NCI-H2107 treated with DMSO at 0.1 percent for 48 hours (cell line): ENCODE data around the gene STXBP5L.
"Not testable (repeated sequence)": the region's sequence is repeated elsewhere in the genome, so short reads cannot be mapped to it uniquely, and the experiment has no call there.

Source experiments
- DNase-seq: peaks from one replicate; lab custom pipeline; 2025; ENCODE audit not compliant: unreplicated experiment; lab: John Stamatoyannopoulos, UW

The STXBP5L gene

DNA sequence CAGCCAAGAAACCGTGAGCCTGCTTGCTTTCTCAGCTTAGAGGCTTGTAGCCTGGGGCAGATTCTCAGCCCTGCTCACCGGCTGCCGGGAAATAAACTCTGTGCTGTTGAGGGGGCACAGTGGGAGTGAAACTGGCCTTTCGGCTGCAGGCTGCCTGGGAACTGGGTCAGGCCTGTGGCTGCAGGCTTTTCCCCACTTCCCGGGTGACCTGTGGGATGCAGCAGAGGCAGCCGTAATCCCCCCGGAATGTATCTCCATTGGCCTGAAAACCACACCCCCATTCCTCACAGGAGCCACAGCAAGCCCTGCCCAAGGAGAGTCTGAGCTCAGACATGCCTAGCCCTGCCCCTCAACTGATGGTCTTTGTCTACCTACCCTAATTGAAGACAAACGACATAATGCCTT, 110.9 kb downstream of the STXBP5L start:
- DNase-seq: no peak

DNA sequence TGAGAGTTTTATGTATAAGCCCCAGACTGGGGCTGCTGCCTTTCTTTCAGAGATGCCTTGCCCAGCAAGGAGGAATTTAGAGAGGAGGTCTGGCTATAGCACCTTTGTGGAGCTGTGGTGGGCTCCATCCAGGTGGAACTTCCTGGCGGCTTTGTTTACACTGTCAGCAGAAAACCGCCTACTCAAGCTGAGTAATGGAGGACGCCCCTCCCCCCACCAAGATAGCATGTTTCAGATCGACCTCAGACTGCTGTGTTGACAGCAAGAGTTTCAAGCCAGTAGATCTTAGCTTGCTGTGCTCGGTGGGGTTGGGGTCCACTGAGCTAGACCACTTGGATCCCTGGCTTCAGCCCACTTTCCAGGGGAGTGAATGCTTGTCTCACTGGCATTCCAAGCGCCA, 155.6 kb downstream of the STXBP5L start:
- DNase-seq: no peak

DNA sequence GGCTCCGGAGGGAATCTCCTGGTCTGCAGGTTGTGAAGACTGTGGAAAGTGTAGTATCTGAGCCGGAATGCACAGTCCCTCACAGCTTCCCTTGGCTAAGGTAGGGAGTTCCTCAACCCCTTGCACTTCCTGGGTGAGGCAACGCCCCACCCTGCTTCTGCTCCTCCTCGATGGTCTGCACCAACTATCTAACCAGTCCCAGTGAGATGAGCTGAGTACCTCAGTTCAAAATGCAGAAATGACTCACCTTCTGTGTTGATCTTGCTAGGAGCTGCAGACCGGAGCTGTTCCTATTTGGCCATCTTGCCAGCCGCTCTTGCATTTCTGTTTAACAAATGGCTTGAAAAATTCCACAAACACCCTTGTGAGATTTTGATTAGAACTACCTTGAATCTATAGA, 156.1 kb downstream of the STXBP5L start:
- no peak for DNase-seq

DNA sequence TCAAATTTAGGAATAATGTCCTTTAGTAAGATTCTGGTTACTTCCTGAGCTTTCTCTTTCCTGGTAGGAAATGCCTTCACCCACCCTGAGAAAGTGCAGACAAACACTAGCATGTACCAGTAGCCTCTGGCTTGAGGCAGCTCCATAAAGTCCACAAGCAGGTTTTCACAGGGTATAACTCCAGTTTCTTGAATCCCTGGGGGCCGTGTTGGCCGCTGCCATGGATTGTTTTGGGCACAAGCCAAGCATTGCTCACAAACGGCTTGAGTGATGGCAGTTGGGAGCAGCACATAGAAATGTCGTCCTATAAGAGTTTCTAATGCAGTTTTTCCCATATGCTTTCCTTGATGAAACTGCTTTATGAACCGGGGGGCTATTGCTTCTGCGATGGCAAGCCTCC, 164.1 kb downstream of the STXBP5L start:
- no peak for DNase-seq

DNA sequence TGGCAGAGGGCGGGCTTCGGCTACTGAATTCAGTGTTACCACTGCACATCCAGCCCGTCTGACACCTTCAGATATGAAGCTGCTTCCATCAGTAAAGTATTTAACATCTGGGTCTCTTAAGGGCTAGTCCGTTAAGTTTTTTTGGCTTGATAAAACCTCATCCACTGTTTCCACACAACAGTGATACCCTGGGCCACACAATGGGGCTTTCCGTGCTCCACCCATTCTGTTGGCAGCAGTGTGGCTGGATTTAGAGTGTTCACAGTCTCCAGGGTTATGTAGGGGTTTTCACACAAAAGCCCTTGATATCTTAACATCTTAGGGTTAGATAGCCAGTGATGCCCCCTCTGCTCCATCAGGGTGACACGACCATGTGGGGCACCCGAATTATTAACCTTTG, 165.0 kb downstream of the STXBP5L start:
- no peak for DNase-seq

DNA sequence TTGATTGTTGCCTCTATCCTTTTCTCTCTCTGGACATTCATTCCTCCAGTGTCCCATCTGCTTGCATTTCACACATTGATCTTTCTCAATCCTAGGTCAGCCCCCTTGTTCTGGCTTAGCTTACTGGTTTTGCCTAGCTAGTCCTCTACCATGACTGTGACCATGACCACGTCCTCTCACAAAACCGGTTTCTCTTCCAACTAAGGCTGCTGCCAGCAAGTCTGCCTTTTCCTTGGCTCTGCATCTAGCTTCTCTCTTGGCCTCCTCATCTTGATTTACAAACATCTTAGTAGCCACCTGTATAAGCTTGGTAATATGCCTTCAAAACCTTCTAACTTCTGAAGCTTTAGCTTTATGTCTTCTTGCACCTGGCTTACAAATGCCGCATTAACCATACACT, 167.2 kb downstream of the STXBP5L start:
- no peak for DNase-seq

DNA sequence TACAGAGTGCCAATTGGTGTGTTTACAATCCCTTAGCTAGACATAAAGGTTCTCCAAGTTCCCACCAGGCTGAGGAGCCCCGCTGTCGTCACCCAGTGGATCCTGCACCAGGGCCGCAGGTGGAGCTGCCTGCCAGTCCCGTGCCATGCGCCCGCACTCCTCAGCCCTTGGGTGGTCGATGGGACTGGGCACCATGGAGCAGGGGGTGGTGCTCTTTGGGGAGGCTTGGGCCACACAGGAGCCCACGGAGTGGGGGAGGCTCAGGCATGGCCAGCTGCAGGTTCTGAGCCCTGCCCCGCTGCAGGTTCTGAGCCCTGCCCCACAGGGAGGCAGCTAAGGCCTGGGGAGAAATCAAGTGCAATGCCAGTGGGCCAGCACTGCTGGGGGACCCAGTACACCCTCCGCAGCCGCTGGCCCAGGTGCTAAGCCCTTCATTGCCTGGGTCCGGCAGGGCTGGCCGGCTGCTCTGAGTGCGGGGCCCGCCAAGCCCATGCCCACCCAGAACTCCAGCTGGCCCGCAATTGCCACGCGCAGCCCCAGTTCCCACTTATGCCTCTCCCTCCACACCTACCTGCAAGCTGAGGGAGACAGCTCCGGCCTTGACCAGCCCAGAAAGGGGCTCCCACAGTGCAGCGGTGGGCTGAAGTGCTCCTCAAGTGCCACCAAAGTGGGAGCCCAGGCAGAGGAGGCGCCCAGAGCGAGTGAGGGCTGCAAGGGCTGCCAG, 170.5 kb downstream of the STXBP5L start:
- not testable (repeated sequence) for DNase-seq

DNA sequence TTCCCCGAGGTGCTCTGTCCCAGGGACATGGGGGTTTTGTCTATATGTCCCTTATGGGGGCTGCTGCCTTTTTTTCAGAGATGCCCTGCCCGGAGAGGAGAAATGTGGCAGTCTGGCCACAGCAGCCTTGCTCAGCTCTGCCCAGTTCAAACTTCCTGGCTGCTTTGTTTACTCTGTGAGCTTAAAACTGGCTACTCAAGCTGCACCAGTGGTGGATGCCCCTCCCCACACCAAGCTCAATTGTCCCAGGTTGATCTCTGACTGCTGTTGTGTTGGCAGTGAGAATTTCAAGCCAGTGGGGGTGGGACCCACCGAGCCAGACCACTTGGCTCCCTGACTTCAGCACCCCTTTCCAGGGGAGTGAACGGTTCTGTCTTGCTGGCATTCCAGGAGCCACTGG, 188.9 kb downstream of the STXBP5L start:
- no peak for DNase-seq

DNA sequence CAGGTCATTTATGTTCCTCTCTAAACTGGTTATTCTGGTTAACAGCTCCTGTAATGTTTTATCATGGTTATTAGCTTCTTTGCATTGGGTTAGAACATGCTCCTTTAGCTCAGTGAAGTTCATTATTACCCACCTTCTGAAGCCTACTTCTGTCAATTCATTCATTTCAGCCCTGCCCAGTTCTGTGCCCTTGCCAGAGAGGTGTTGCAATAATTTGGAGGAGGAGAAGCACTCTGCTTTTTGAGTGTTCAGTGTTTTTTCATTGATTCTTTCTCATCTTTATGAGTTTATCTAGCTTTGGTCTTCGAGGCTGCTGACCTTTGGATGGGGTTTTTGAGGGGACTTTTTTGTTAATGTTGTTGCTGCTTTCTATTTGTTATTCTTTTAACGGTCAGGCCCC, 203.1 kb downstream of the STXBP5L start:
- not testable (repeated sequence) for DNase-seq

DNA sequence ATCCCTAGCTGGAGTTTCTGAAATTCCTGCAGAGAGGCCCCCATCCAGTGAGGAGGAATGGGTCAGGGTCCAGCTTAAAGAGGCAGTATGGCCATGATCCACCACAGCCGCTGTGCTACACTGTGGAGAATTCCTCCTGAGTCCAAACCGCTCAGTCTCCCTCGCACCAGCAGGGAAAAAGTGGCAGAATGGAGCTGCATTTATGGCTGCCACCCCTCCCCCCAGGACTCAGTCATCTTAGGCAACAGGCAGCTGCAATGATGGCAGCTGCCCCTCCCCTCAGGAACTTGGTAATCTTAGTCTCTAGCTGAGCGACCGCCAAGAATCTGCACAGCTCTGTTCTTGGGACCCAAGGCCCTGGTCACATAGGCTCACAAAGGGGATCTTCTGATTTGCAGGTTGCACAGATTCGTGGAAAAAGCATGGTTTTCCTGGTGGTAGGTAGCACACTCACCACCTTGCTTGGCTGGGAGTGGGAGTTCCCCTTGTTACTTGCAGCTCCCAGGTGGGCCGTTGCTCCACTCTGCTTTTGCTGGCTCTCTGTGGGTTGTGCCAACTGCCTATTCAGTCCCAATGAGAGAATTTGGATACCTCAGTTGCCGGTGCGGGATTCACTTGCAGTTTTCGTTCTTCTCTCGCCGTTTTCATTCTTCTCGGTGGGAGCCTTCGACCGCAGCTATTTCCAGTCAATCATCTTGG, 204.1 kb downstream of the STXBP5L start:
- no peak for DNase-seq

DNA sequence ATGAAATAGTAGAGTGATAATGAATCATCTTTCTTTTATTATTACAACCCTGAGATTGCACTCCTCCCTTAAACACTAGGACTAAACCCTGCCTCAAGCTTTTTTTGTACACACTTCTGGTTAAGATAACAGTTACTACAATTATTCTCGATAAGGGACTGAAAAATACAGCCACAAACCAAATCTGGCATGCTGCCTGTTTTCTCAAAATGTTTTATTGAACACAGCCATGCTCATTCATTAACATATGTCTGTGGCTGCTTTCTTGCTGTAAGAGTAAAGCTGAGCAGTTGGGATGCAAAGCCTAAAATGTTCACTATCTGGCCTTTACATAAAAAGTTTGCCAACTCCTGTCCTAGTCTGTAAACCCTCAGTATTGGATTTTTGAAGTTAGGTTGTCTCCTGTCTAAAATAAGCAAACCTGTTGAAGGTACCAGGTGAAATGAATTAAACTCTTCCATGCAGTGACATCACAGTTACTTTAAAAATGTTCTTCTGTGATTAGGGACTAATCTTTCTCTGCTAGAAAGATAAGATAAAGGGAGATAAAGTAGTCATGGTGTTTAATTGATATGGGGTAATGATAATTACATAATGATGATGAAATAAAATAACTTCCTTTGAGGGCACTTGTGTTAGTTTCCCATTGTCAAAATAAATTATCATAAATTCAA, 218.2 kb downstream of the STXBP5L start:
- no peak for DNase-seq

DNA sequence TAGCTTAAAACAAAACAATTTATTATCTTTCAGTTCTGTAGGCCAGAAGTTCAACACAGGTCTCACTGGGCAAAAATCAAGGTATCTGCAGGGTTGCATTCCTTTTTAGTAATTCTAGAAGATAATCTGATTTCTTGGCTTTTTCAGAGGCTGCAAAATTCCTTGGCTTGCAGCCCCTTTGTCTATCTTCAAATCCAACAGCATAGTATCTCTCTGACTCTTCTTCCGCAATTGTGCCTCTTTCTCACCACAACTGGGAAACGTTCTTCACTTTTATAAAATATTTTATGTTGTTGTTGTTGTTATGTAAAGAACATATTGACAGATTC, 218.7 kb downstream of the STXBP5L start:
- DNase-seq: no peak

DNA sequence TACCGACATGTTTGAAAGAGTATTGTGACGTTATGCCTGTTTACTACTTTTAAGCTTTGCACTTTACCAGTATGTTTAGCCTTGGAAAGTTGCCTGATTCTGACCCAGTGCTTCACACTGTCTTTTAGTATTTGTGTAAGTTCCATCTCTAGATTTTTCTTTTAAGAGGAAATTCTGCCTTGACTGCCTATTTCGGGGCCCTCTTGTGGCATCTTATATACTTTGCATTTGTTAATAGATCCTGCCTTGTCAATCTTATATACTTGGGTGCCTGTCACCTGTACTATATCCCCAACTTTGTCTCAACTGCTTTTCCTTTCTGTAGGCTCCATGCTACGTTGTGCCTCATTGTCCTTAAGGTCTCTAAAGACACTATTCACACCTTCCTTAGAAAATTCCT, 244.6 kb downstream of the STXBP5L start:
- peak; percentile 18 for DNase-seq

DNA sequence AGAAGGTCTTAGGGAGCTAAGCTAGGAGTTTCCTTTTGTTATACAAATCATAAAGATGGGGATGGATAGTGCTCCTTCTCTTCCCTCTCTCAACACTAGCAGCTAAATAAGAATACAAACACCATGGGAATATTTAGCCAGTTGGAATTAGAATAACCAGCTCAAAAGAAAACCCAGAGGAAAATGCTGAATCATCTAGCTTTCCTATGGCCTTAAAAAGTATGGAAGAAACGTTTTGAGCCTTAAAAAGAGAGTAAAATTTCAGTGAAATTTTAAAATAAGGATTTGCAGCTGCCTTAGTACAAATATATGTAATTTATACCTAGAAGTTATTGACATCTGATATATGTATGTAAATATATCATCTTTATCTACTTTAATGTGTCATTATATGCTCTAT, 245.8 kb downstream of the STXBP5L start:
- no peak for DNase-seq

DNA sequence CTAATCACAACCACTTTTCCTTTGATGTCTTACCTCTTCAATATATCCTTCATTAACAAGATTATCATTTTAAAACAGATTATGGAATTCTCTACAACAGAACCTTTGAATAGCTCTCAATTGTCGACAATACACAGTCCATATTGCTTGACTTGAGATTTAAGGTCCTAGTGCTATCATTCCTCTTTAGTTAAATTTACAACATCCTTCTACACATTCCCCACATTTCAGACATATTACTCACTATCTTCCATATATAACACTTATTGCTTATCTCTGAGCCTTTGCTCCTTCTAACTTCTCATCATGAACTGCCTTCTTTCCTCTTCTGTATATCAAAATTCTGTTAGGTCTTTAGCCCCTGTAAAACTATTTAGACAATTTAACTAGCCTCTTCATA, 247.0 kb downstream of the STXBP5L start:
- no peak for DNase-seq

DNA sequence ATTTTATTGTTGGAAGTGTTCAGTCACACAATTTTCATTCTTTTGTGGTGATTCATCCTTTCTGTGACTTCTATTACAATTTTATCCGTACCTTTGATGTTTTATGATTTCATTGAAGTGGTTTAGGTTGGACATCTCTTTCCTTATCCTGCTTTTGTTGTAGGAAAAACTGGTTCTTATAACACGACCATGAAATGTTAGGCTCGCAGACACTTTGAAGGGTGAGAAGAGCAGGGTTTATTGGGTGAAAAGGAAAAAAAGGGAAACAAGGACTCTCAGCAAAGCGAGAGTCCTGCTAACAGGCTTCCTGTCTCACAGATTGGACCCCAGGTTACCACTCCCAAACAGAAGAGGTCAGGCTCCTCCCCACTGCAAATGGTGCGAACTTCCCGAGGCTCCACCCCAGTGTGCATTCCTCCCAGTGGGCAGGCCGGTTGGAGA, 257.4 kb downstream of the STXBP5L start:
- DNase-seq: no peak

DNA sequence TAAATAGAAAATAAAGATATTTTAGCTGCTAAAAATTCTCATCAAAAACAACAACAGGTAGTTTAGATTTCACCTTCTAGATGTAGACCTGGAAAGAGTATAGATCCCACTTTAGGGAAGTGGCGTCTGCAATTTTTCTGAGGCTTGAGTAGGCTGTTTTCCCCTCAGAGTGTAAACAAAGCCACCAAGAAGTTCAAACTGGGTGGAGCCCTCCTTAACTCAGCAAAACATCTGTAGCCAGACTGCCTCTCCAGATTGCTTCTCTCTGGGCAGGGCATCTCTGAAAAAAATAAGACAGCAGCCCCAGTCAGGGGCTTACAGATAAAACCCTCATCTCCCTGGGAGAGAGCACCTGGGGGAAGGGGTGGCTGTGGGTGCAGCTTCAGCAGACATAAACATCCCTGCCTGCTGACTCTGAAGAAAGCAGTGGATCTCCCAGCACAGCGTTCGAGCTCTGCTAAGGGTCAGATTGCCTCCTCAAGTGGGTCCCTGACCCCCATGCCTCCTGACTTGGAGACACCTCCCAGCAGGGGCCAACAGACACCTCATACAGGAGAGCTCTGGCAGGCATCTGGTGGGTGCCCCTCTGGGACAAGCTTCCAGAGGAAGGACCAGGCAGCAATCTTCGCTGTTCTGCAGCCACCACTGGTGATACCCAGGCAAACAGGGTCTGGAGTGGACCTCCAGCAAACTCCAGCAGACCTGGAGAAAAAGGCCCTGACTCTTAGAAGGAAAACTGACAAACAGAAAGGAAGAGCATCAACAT, 259.6 kb downstream of the STXBP5L start:
- no peak for DNase-seq

DNA sequence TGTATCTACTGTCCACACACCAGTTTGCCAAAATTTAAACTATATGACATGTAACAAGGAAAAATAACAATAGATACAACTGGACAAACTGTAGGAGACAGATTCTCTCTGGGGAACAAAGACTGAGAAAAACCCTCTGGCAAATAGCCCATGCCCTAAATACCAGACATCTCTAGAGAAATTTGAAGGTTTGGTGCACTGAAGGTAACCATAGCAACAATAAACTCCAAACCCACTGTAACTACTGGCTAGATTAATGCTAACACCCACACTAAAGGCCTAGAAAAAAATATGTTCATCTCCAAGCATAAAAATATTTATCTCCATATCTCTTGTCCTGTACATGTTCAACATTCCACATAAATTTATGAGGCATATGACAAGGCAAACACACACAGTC, 267.1 kb downstream of the STXBP5L start:
- DNase-seq: no peak

DNA sequence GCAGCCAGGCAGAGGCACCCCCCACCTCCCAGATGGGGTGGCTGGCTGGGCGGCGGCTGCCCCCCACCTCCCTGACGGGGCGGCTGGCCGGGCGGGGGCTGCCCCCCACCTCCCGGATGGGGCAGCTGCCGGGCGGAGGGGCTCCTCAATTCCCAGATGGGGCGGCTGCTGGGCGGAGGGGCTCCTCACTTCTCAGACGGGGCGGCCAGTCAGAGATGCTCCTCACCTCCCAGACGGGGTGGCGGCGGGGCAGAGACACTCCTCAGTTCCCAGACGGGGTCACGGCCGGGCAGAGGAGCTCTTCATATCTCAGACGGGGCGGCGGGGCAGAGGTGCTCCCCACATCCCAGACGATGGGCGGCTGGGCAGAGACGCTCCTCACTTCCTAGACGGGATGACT, 282.6 kb downstream of the STXBP5L start:
- DNase-seq: not testable (repeated sequence)

DNA sequence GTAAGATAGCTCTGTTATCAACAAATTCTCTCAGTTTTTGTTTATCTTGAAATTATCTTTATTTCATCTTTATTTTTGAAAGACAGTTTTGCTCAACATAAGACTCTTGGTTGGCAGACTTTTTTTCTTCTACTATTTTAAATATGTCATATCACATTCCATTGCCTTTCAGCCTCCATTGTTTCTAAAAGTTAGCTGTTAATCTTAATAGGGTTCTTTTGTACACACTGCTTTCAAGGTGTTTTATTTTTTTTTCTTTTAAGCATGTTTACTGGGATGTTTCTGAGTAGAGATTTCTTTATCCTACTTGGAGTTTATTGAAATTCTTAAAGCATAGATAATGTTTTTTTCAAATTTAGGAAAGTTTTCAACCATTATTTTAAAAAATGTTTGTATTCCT, 294.6 kb downstream of the STXBP5L start:
- no peak for DNase-seq

DNA sequence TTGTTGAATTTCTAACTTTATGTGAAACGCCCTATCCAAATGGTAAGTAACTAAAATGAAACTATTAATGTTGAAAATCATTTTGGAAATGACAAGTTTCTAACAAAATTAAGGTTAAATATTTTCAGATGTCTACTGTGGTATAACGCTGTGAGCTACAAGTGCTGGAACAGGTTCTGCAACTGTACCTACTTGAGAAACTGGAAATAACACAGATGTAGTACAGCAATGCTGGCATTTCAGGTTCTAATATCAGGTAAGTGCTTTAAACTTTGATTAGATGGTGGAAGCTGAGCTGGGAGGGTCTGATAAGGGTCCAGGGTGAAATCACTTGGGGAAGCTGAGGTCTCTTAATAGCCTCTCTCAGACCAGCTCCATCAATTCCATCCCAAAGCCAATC, 315.1 kb downstream of the STXBP5L start:
- no peak for DNase-seq

DNA sequence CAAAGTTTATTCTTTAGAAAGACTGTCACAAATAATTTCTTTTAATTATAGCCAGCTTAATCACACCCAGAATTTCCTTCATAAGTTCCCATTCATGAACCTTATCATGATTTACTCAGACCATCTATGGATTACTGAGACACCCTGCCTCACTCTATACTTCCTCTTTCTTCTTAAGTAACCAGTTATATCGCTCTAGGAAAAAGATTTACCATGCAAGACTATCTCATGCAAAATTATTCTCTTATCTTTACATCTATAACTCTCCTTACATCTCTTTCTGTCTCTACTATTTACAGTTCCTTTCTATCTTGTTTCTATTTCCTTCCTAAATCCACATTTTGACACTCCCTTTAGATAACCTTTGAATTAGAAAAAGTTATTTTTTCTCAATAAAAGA, 321.0 kb downstream of the STXBP5L start:
- no peak for DNase-seq
